SK-N-SH treated with all-trans-retinoic acid at 6 μM for 48 hours (cell line): ENCODE data around the gene MYOD1.

ENCODE experiments used
- ARNTL ChIP-seq: fragments of 450-650 bp; formaldehyde crosslinking; IDR thresholded peaks from 2 replicates; pipeline ENCODE4 v1.5.0; 2020; ENCODE audit warnings: low read depth, mild to moderate bottlenecking, moderate library complexity, borderline replicate concordance
- BACH2 ChIP-seq: fragments of 250-450 bp; sonication (Bioruptor Pico); IDR thresholded peaks from 2 replicates; pipeline ENCODE4 v1.9.0; 2021; ENCODE audit warnings: mild to moderate bottlenecking, borderline replicate concordance
- GLIS3 ChIP-seq: fragments of 250-450 bp; sonication (Bioruptor Pico); IDR thresholded peaks from 2 replicates; pipeline ENCODE4 v1.5.0; 2020; ENCODE audit warnings: mild to moderate bottlenecking, moderate library complexity
- ISL1 ChIP-seq: fragments of 250-450 bp; sonication (Bioruptor Pico); IDR thresholded peaks from 2 replicates; pipeline ENCODE4 v2.1.2; 2022; ENCODE audit warnings: mild to moderate bottlenecking, moderate library complexity
- POU6F1 ChIP-seq: fragments of 250-450 bp; sonication (Bioruptor Pico); IDR thresholded peaks from 2 replicates; pipeline ENCODE4 v1.8.0; 2021; ENCODE audit warnings: low read depth, mild to moderate bottlenecking, moderate library complexity, borderline replicate concordance
- PPARA ChIP-seq: fragments of 250-450 bp; sonication (Bioruptor Pico); IDR thresholded peaks from 2 replicates; pipeline ENCODE4 v1.5.0; 2020; ENCODE audit warnings: mild to moderate bottlenecking, borderline replicate concordance
- RARB ChIP-seq: fragments of 250-450 bp; sonication (Bioruptor Pico); IDR thresholded peaks from 2 replicates; pipeline ENCODE4 v1.8.0; 2021; ENCODE audit warnings: mild to moderate bottlenecking, moderate library complexity
- TCF4 ChIP-seq: fragments of 250-450 bp; sonication (Bioruptor Pico); IDR thresholded peaks from 2 replicates; pipeline ENCODE4 v1.8.0; 2021; ENCODE audit warnings: mild to moderate bottlenecking, moderate library complexity, borderline replicate concordance
- TSHZ2 ChIP-seq: fragments of 250-450 bp; sonication (Bioruptor Pico); IDR thresholded peaks from 2 replicates; pipeline ENCODE4 v1.5.0; 2020; ENCODE audit warnings: mild to moderate bottlenecking, moderate library complexity
- ZFP30 ChIP-seq: fragments of 450-650 bp; formaldehyde crosslinking; IDR thresholded peaks from 2 replicates; pipeline ENCODE4 v1.5.0; 2022; ENCODE audit warnings: mild to moderate bottlenecking, moderate library complexity
- ZNF565 ChIP-seq: fragments of 450-650 bp; formaldehyde crosslinking; conservative IDR thresholded peaks from 2 replicates; pipeline ENCODE4 v1.5.0; 2020; ENCODE audit warnings: low read depth, mild to moderate bottlenecking, moderate library complexity
- ZNF70 ChIP-seq: fragments of 450-650 bp; formaldehyde crosslinking; IDR thresholded peaks from 2 replicates; pipeline ENCODE4 v1.5.0; 2020; ENCODE audit warnings: mild to moderate bottlenecking, moderate library complexity
- ZNF8 ChIP-seq: fragments of 450-650 bp; formaldehyde crosslinking; IDR thresholded peaks from 2 replicates; pipeline ENCODE4 v1.5.0; 2020; ENCODE audit warnings: mild to moderate bottlenecking, moderate library complexity
- TF ChIP-seq, protein P1 (sequence below): fragments of 250-450 bp; sonication (Bioruptor Pico); IDR thresholded peaks from 2 replicates; pipeline ENCODE4 v1.5.1; 2020; ENCODE audit warnings: low read depth, mild to moderate bottlenecking, moderate library complexity

GRCh38 chr11:17741487-17741886 is 22.1 kb downstream of the MYOD1 start:
- TF ChIP-seq ZNF70 (CRISPR knock-in tag) (no peak), TCF4 (no peak), RARB (no peak), ZNF565 (CRISPR knock-in tag) (no peak), TSHZ2 (CRISPR knock-in tag) (no peak), POU6F1 (CRISPR knock-in tag) (no peak), ARNTL (no peak), ISL1 (CRISPR knock-in tag) (no peak), BACH2 (no peak), GLIS3 (CRISPR knock-in tag) (no peak), PPARA (CRISPR knock-in tag) (no peak), ZNF8 (CRISPR knock-in tag) (no peak), ZFP30 (CRISPR knock-in tag) (no peak)
- TF ChIP-seq, protein P1, sequence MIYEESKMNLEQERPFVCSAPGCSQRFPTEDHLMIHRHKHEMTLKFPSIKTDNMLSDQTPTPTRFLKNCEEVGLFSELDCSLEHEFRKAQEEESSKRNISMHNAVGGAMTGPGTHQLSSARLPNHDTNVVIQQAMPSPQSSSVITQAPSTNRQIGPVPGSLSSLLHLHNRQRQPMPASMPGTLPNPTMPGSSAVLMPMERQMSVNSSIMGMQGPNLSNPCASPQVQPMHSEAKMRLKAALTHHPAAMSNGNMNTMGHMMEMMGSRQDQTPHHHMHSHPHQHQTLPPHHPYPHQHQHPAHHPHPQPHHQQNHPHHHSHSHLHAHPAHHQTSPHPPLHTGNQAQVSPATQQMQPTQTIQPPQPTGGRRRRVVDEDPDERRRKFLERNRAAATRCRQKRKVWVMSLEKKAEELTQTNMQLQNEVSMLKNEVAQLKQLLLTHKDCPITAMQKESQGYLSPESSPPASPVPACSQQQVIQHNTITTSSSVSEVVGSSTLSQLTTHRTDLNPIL, result no peak
